Limb (tissue), 2 donors: Measurements from ENCODE around the gene OPCML.
A peak's percentile ranks its signal among the peaks of the same experiment; 100 is the strongest.

ENCODE experiments used
- DNase-seq, 2 donors: peaks; one replicate each; pipeline ENCODE4 v3.0.0-alpha.2; 2016; ENCODE audit errors: extremely low spot score in 2 of 2

Gene OPCML

GRCh38 chr11:132858223-132858622, 674.1 kb downstream of the OPCML start:
- peak in 1 of 2 donors; percentile 24 for DNase-seq

DNA sequence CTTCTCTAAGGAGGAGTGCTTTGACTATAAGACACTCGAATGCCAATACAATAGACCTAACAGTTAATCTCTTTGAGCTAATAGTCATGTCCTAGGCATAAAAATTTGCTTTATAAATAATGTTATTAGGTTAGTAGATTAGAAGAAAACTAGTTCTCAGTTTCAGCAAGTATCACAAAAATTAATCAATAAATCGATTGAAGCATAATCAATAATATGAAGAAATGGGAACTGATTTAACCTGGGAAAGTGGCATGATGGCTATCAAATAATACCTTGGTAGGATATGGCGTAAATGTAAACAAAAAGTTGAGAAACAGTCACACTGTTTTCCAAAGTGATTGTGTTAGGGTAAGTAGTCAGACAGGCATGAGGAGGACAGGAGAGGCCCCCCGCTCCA, 676.3 kb downstream of the OPCML start:
- no peak for DNase-seq

GRCh38 chr11:132855516-132855915, 676.8 kb downstream of the OPCML start:
- no peak for DNase-seq

DNA sequence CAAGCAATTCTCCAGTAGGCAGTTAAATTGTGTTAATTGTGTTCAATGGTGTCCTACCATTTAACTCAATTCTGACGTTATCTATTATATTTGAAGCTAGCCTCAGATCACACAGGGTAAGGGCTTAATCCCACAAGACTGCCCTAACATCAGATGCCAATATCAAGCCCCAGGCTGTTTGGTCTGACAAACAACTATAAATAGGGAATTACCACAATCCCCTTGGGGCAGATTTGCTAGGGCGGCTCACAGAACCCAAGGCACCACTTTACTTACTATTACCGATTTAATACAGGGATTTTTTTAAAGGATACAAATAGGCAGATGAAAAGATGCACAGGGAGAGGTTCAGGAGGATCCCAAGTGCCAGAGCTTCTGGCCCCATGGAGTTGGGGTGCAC, 678.4 kb downstream of the OPCML start:
- no peak for DNase-seq

- DNase-seq: no peak
These were observed 679.9 kb downstream of the OPCML start for GRCh38 chr11:132852361-132852760.

DNA sequence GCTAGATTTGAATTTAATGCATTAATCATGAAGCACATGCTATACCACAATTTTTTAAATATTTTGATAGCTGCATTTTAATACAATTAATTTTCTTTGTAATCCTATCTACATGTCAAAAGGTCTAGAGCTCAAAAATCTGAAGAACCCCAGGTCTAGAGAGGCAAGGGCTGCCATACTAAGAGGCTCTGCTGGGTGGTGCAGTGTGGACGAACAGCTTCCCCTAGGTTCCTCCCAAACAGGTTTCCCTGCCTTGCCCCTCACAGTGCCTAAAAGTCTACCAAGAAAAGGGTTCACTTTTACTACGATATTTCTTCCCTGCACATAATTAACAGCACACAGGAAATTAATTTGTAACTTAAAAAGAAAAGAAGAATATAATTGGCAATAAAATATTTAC, 681.1 kb downstream of the OPCML start:
- no peak for DNase-seq

- no peak for DNase-seq
These were observed 682.0 kb downstream of the OPCML start for GRCh38 chr11:132850266-132850665.

GRCh38 chr11:132848336-132848735, 684.0 kb downstream of the OPCML start:
- no peak for DNase-seq

DNA sequence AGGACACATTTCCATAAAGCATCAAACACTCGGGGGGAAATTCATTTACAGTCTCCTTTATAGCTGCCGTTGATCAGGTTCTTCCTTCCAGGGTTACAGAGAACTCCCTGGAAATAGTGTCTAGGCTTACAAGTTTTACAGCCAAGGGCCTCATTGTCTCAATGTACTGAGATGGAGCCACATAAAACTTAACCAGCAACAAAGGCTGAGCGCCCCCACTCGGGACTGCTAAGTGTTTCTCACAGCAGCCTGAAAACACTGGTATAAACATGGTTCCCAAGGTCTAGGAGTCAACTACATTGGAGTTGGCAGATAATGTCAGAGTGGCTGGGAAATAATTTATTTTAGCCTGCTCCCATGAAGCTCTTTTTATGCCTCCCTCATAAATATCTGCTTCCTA, 686.2 kb downstream of the OPCML start:
- no peak for DNase-seq

DNA sequence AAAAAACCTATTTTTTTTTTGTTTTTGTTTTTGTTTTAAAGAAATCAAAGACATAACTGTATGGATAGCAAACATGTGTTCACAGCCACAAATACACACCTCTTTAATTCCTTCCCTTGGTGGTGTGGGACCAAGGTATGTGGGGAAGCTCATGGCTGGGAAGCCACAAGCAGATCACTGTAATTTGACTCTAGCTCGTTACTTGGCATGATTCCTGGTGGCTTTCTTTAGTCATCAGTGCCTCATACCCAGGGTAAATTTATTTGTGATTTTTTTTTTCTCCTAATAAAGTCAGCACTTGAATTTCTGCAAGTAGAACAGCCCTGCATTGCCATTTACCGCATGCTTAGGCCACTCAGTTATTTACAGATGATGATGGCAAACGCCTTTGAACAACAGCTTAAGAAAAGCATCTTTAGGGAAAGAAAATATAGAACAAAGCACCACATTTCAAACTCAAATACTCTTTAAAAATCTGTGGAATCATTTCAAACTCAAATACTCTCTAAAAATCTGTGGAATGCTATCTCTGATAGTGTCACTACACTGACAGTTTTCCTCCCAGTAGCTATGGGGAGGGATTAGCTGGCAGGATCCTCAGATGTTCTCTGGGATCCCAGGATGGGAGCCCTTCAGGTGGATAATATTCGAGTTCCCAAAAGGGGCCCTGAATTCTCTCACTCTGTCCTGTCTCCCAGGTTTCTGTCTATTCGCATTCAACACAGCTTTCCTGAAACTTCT, 687.2 kb downstream of the OPCML start:
- peak in 1 of 2 donors; percentile 21 for DNase-seq

GRCh38 chr11:132840660-132841059, 691.6 kb downstream of the OPCML start:
- no peak for DNase-seq

DNA sequence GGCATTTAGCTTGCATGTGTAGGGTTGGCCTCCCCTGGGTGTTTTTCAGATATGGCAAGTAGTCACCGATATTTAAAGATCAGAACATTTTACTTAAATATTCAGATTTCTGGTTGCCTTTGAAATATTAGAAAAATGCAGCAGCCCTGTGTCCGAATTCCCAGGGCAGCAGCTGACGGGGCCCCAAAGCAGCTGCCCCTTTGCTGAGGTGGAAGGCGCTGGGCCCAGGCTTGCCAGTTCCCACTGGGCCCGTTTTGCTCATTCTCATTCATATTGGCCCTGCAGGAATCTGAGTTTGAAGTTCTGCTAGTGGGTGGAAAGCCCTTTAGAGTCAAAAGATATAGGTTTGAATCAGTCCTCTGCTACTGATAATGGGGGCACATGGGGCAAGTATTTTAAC, 692.1 kb downstream of the OPCML start:
- DNase-seq: no peak

DNA sequence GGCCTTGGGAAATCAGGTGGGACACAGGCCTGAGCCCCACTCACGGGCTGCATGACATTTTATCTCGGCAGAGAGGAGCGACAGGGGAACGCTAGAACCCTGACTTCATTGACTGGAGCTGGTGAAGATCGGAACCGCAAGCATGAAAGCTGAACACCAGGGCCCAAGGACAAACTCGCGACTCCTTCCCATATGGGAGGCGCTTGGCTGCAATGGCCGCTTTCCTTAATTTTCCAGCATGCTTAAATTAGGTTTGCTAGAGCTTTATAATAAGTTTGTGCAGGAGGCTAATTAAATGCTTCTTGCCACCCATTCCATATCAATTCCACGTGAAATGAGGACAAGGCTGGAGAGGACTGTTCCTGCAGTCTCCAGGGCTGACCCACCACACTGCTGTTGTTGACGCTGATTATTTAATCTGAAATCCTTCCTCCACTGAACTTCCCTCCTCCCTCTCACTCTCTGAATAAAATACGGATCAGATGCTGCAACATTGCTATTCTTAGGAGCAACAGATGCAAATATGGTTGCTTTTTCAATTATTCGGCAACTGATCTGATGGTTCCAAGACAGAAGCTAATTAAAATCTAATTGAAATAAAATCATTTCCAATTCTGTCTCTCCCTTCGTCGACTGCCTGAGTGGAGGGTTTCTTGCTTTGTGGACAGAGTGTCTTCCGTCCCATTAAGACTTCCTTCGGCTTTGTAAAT, 692.9 kb downstream of the OPCML start:
- DNase-seq: no peak

- DNase-seq: no peak
These were observed 693.7 kb downstream of the OPCML start for GRCh38 chr11:132838627-132839026.

DNA sequence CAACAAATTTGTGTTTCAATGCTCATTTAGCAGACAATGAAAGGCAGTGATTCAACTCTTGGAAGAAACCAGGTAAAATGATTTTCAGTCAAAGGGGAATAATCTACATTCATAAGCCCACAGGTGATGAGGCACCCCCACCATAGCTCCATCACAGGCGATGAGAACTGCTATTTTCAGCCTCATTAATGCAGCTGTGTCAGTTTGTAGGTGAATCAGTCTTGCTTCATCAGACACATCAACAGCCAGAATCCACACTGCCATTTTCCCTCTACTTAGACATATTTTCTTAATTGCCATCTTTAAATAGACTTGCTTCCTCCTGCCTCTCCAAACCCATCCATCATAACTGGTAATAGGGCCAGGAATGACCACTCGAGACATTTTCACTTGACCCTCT, 701.0 kb downstream of the OPCML start:
- no peak for DNase-seq

DNA sequence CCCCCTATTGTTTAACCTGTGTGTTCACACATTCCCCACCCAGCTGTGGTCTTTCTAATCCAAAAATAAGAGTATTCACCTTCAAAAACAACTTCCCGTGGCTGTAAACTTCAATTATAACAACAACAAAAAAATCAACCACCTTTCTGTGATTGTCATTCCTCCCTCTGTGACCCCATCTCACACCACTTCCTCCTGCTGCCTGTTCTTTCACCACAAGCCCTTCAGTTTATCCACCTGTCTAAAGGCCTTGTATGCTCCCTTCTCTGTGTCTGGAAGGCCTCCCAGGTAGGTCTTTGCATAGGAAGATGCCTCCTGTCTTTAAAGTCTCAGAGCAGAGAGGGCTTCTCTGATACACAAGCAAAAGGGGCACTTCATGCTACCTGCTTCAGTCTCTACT, 707.7 kb downstream of the OPCML start:
- DNase-seq: no peak

DNA sequence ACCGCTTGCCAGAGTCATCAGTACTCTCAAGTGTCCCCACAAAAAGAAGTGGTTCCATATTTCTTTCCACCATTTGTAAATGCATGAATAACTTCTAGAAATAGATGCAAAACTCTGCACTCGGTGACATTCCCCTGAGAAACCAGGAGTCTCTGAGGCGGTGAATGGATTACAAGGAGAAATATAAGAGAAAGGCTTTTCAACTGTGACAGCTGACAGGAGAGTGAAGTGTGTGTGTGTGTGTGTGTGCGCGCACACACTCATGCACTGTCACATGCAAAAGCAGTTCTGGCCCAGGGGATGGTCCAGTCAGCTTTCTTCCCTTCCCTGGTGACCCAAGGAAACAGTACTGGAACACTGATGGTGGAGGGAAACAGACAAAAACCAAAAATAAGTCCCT, 710.0 kb downstream of the OPCML start:
- DNase-seq: no peak

DNA sequence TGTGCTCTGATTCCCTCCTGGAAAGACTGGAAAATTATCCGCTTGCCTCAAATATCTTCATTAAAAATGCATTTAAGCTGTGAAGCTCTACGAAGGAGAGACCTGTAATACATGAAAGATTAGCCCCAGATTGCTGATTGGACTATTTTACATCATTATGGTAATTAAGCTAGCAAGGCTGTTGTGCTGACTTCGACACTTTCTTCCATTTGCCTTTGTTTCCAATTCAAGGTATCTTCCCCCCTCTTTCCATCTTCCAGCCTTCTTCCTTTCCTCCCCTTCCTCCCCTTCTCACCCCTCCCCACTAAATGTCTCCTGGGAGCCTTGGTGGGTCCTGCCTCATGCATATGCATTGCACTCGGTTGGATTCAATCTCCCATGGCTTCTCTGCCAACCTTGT, 710.8 kb downstream of the OPCML start:
- DNase-seq: no peak

GRCh38 chr11:132821014-132821413, 711.3 kb downstream of the OPCML start:
- no peak for DNase-seq

DNA sequence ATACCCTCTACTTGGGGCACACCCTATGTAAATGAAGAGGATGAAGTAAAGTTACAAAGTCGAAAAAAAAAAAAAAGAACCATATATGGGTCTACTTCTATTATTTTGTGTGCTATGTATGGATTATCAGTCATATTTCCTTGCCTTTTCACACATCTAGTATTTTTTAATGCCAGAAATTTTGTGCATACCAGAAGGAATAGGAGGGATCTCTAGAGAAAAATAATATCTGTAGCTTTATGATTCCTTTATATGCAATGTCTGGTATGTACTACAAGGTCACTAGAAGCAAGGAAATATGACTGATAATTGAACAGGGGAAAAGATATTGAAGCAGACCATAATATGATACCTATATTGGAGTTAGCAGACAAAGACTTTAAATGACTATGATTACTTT, 713.4 kb downstream of the OPCML start:
- DNase-seq: no peak

GRCh38 chr11:132817387-132817786, 714.9 kb downstream of the OPCML start:
- DNase-seq: no peak

GRCh38 chr11:132814410-132814809, 717.9 kb downstream of the OPCML start:
- no peak for DNase-seq

DNA sequence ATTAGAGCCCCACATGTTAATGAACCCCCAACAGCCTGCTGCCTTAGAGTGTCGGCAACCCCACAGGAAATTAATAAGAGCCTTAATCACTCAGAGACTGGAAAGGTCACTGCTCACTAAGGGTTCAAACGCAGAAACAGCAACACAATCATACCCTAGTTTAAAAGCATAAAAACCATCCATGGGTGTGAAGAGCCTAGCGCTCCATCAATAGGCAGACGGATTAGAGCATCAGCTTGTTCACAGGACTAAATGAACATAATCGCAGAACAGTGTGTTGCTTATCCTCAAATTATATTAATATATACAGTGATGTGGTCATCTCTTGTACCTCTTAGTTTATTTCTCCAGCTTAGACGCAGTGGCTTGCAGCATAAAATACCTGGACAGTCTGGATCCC, 720.7 kb downstream of the OPCML start:
- no peak for DNase-seq
